Osteoblast (primary cell): Measurements from ENCODE around the gene ANXA11. TPM values are rescaled to one million over a fixed set of nuclear protein-coding genes. Genes with fewer than 3 reads are reported as not detected.

Source experiments
- DNase-seq: peaks from one replicate; pipeline ENCODE4 v3.0.0; 2011; ENCODE audit warnings: low spot score, mixed read lengths; ENCODE audit not compliant: insufficient read length; ENCODE audit errors: missing footprints
- H2AFZ ChIP-seq: 2 replicates; pipeline ENCODE4 v1.6.0; 2011; ENCODE audit warnings: mild to moderate bottlenecking, low read length
- H3K27ac ChIP-seq: 2 replicates; pipeline ENCODE4 v1.5.1; 2011; ENCODE audit warnings: mild to moderate bottlenecking, low read depth, low read length, moderate library complexity
- H3K27me3 ChIP-seq: 2 replicates; pipeline ENCODE4 v1.6.0; 2012; ENCODE audit warnings: mild to moderate bottlenecking, control low read depth, inconsistent platforms, low read length, moderate library complexity; ENCODE audit not compliant: insufficient read depth
- H3K36me3 ChIP-seq: 2 replicates; pipeline ENCODE4 v1.5.1; 2011; ENCODE audit warnings: mild to moderate bottlenecking, low read length, control low read depth, moderate library complexity; ENCODE audit not compliant: insufficient read depth
- H3K4me1 ChIP-seq: 2 replicates; pipeline ENCODE4 v1.5.1; 2011; ENCODE audit warnings: mild to moderate bottlenecking, low read length, control low read depth, moderate library complexity; ENCODE audit not compliant: insufficient read depth
- H3K4me2 ChIP-seq: 2 replicates; pipeline ENCODE4 v1.6.0; 2011; ENCODE audit warnings: mild to moderate bottlenecking, low read length; ENCODE audit not compliant: insufficient read depth
- H3K4me3 ChIP-seq: fragments of 200-600 bp; sonication (generic); 3 replicates; pipeline ENCODE4 v1.5.1; 2012; ENCODE audit warnings: mild to moderate bottlenecking, low read length, inconsistent platforms; ENCODE audit not compliant: insufficient read depth
- H3K79me2 ChIP-seq: 2 replicates; pipeline ENCODE4 v1.6.0; 2012; ENCODE audit warnings: mild to moderate bottlenecking, low read length, control low read depth, inconsistent platforms; ENCODE audit not compliant: insufficient read depth
- H3K9me3 ChIP-seq: 2 replicates; pipeline ENCODE4 v1.5.1; 2011; ENCODE audit warnings: low read depth, low read length, control low read depth
- H4K20me1 ChIP-seq: 2 replicates; pipeline ENCODE4 v1.6.0; 2012; ENCODE audit warnings: mild to moderate bottlenecking, low read length, control low read depth; ENCODE audit not compliant: insufficient read depth
- total RNA-seq: library from RNA; depleted of rRNA; stranded (reverse); fragments of >200 nt; gene quantifications from 2 replicates; pipeline ENCODE4 v1.2.3, GENCODE V29; 2012
- TF ChIP-seq, protein P1 (sequence below): IDR thresholded peaks from 2 replicates; pipeline ENCODE4 v1.5.1; 2011; ENCODE audit warnings: mild to moderate bottlenecking, low read depth, low read length, moderate library complexity; ENCODE audit errors: extremely low read depth

Gene ANXA11
- total RNA-seq, 1 donor, result 112 TPM

GRCh38 chr10:80168679-80169380, 36.5 kb downstream of the ANXA11 start:
- Histone ChIP-seq H4K20me1 (peaks cover 69% of the 10 kb centered on the region), H3K79me2 (peaks cover 86% of the 10 kb centered on the region)
- DNase-seq, result no peak

DNA sequence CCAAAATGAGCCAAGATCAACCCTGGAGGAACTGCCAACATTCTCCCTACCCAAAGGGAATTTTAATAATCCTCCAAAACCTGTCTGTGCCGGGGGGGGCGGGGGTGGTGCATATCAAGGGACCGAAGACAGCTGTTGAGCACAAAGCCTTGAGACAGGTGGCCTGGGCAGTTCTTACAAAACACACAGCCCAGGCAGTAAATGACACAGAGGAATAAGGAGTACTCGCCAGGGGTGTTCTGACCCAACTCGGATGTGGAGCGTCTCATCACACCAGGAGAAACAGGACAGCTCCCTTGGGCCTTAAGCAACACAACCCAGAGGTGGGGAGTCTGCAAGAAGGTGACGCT, 37.2 kb downstream of the ANXA11 start:
- no peak overlapping the region for H3K4me2 ChIP-seq
- DNase-seq, result no peak
- peaks cover 82% of the 10 kb centered on the region for H3K79me2 ChIP-seq
- H3K4me3 ChIP-seq, result no peak overlapping the region
- no peak overlapping the region for H2AFZ ChIP-seq
- TF ChIP-seq, protein P1, sequence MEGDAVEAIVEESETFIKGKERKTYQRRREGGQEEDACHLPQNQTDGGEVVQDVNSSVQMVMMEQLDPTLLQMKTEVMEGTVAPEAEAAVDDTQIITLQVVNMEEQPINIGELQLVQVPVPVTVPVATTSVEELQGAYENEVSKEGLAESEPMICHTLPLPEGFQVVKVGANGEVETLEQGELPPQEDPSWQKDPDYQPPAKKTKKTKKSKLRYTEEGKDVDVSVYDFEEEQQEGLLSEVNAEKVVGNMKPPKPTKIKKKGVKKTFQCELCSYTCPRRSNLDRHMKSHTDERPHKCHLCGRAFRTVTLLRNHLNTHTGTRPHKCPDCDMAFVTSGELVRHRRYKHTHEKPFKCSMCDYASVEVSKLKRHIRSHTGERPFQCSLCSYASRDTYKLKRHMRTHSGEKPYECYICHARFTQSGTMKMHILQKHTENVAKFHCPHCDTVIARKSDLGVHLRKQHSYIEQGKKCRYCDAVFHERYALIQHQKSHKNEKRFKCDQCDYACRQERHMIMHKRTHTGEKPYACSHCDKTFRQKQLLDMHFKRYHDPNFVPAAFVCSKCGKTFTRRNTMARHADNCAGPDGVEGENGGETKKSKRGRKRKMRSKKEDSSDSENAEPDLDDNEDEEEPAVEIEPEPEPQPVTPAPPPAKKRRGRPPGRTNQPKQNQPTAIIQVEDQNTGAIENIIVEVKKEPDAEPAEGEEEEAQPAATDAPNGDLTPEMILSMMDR, result no peak
- no peaks in the 10 kb centered on the region for H3K27me3 ChIP-seq
- H3K4me1 ChIP-seq, result peaks cover 32% of the 10 kb centered on the region
- no peak overlapping the region for H3K27ac ChIP-seq
- H3K9me3 ChIP-seq, result no peaks in the 10 kb centered on the region
- peaks cover 69% of the 10 kb centered on the region for H4K20me1 ChIP-seq
- peaks cover 55% of the 10 kb centered on the region for H3K36me3 ChIP-seq

More at GRCh38 chr10:80168679-80169380, 36.5 kb downstream of the ANXA11 start:
- H3K4me3 ChIP-seq, result no peak overlapping the region
- no peak overlapping the region for H3K27ac ChIP-seq
- H3K4me1 ChIP-seq, result peaks cover 25% of the 10 kb centered on the region
- H2AFZ ChIP-seq, result no peak overlapping the region
- H3K4me2 ChIP-seq, result no peak overlapping the region
- peaks cover 51% of the 10 kb centered on the region for H3K36me3 ChIP-seq
- H3K27me3 ChIP-seq, result no peaks in the 10 kb centered on the region
- TF ChIP-seq, protein P1, result no peak
- no peaks in the 10 kb centered on the region for H3K9me3 ChIP-seq

GRCh38 chr10:80167471-80168161, 37.7 kb downstream of the ANXA11 start:
- Histone ChIP-seq H3K4me1 (peaks cover 35% of the 10 kb centered on the region), H3K36me3 (peaks cover 55% of the 10 kb centered on the region), H3K27me3 (no peaks in the 10 kb centered on the region), H3K27ac (no peak overlapping the region), H3K4me2 (no peak overlapping the region), H3K79me2 (peaks cover 78% of the 10 kb centered on the region), H2AFZ (no peak overlapping the region), H3K4me3 (no peak overlapping the region), H3K9me3 (no peaks in the 10 kb centered on the region), H4K20me1 (peaks cover 69% of the 10 kb centered on the region)
- DNase-seq, result no peak
- TF ChIP-seq, protein P1, result no peak

DNA sequence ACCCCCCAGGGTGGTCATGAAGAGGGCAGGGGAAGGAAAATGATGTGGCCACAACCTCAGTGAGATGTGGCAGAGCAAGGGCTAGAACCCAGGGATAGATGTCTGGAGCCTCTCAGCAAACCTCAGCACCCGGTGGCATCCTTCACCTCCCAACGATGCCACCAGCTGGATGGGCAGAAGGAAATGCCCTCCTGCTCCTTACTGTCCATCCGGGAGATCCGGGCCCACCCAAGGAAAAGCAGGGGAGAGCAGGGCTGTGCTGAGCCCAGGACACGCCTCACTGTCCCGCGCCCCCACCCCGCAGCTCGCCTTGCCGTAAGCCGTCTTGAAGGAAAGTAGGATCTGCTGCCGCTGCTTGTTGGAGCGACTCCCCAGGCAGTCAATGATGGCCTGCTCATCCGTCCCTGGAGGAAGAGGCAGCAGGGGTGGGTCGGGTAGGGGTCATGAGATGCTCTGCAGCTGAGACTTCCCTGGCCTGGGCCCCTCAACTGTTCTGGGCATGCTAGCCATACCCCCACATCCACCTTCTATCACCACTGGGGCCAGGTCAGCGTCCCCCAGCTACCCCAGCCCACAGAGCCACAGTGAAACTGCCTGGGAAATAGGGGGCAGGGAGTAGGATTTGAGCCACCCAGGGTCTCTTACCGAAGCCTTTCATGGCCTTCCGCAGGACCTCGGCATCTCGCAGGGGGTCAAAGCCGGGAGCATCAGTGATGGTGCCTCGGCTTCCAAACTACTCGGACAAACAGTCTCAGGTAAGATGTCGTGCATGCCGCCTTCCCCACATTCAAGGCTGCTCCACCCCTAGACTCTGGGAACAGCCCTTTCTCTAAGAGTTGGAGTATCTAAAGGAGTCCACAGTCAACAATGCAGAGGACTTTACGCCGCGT, 38.5 kb downstream of the ANXA11 start:
- peak overlapping the region; percentile 56 for H3K27ac ChIP-seq
- H2AFZ ChIP-seq, result no peak overlapping the region
- TF ChIP-seq, protein P1, result no peak
- no peak for DNase-seq
- peaks cover 56% of the 10 kb centered on the region for H3K36me3 ChIP-seq
- H3K4me1 ChIP-seq, result peaks cover 35% of the 10 kb centered on the region
- H3K27me3 ChIP-seq, result no peaks in the 10 kb centered on the region
- H4K20me1 ChIP-seq, result peaks cover 62% of the 10 kb centered on the region
- no peak overlapping the region for H3K4me2 ChIP-seq
- no peaks in the 10 kb centered on the region for H3K9me3 ChIP-seq
- H3K79me2 ChIP-seq, result peaks cover 70% of the 10 kb centered on the region
- no peak overlapping the region for H3K4me3 ChIP-seq
